H9 (cell line): ENCODE results near the gene PRR35. TPM values are rescaled to one million over a fixed set of nuclear protein-coding genes. Genes with fewer than 3 reads are reported as not detected.
A peak's percentile ranks its signal among the peaks of the same experiment; 100 is the strongest.

Source experiments
- DNase-seq: peaks from one replicate; pipeline ENCODE4 v3.0.0-alpha.2; 2017
- H2AFZ ChIP-seq: one replicate; pipeline ENCODE4 v1.6.1; 2013; ENCODE audit warnings: mild to moderate bottlenecking, low read length, control low read depth, moderate library complexity
- H2AK5ac ChIP-seq: 2 replicates; pipeline ENCODE4 v1.6.1; 2013; ENCODE audit warnings: low read length, control low read depth, mixed read lengths; ENCODE audit not compliant: insufficient read length
- H2BK120ac ChIP-seq: one replicate; pipeline ENCODE4 v1.6.1; 2013; ENCODE audit warnings: low read depth, mild to moderate bottlenecking, low read length, control low read depth, inconsistent platforms; ENCODE audit not compliant: poor library complexity, severe bottlenecking
- H2BK12ac ChIP-seq: 2 replicates; pipeline ENCODE4 v1.6.1; 2013; ENCODE audit warnings: low read length, control low read depth, mixed read lengths, low read depth; ENCODE audit not compliant: insufficient read length
- H2BK15ac ChIP-seq: 2 replicates; pipeline ENCODE4 v1.6.1; 2013; ENCODE audit warnings: low read depth, low read length, control low read depth
- H2BK20ac ChIP-seq: one replicate; pipeline ENCODE4 v1.6.1; 2013; ENCODE audit warnings: low read depth, mild to moderate bottlenecking, low read length, control low read depth, inconsistent platforms; ENCODE audit not compliant: poor library complexity, severe bottlenecking
- H2BK5ac ChIP-seq: 2 replicates; pipeline ENCODE4 v1.6.1; 2013; ENCODE audit warnings: low read length, control low read depth, mixed read lengths; ENCODE audit not compliant: insufficient read length
- H3K14ac ChIP-seq: 2 replicates; pipeline ENCODE4 v1.6.1; 2013; ENCODE audit warnings: low read length, control low read depth; ENCODE audit not compliant: insufficient read depth
- H3K18ac ChIP-seq: 2 replicates; pipeline ENCODE4 v1.6.1; 2013; ENCODE audit warnings: low read depth, mild to moderate bottlenecking, mixed read lengths, low read length, control low read depth; ENCODE audit not compliant: insufficient read length
- H3K23ac ChIP-seq: 2 replicates; pipeline ENCODE4 v1.6.1; 2013; ENCODE audit warnings: low read length, control low read depth, mixed read lengths, low read depth; ENCODE audit not compliant: insufficient read length
- H3K23me2 ChIP-seq: 2 replicates; pipeline ENCODE4 v1.6.1; 2013; ENCODE audit warnings: low read depth, mild to moderate bottlenecking, mixed read lengths, low read length, control low read depth; ENCODE audit not compliant: insufficient read length, poor library complexity, severe bottlenecking
- H3K27ac ChIP-seq: 2 replicates; pipeline ENCODE4 v1.5.1; 2013; ENCODE audit warnings: low read length, control low read depth, mixed read lengths, low read depth; ENCODE audit not compliant: insufficient read length
- H3K27me3 ChIP-seq: 2 replicates; pipeline ENCODE4 v1.6.1; 2013; ENCODE audit warnings: low read length, control low read depth, inconsistent platforms; ENCODE audit not compliant: insufficient read depth
- H3K4ac ChIP-seq: 2 replicates; pipeline ENCODE4 v1.6.1; 2013; ENCODE audit warnings: low read depth, mild to moderate bottlenecking, control low read depth, inconsistent platforms, low read length, moderate library complexity
- H3K4me1 ChIP-seq: 2 replicates; pipeline ENCODE4 v1.6.1; 2013; ENCODE audit warnings: low read length, control low read depth, inconsistent platforms; ENCODE audit not compliant: insufficient read depth
- H3K4me2 ChIP-seq: 2 replicates; pipeline ENCODE4 v1.6.1; 2013; ENCODE audit warnings: low read length, control low read depth, mixed read lengths; ENCODE audit not compliant: insufficient read length, insufficient read depth
- H3K56ac ChIP-seq: 2 replicates; pipeline ENCODE4 v1.6.1; 2013; ENCODE audit warnings: low read depth, mild to moderate bottlenecking, mixed read lengths, low read length, control low read depth; ENCODE audit not compliant: insufficient read length
- H3K79me1 ChIP-seq: 2 replicates; pipeline ENCODE4 v1.6.1; 2013; ENCODE audit warnings: low read depth, mild to moderate bottlenecking, moderate library complexity, low read length, control low read depth, inconsistent platforms; ENCODE audit not compliant: insufficient read depth, poor library complexity, severe bottlenecking
- H3K79me2 ChIP-seq: 2 replicates; pipeline ENCODE4 v1.6.1; 2013; ENCODE audit warnings: low read length, control low read depth, inconsistent platforms; ENCODE audit not compliant: insufficient read depth
- H3K9ac ChIP-seq: 2 replicates; pipeline ENCODE4 v1.6.1; 2013; ENCODE audit warnings: low read length, control low read depth, mixed read lengths; ENCODE audit not compliant: insufficient read length; ENCODE audit errors: extremely low read depth
- H3K9me3 ChIP-seq: one replicate; pipeline ENCODE4 v1.6.1; 2013; ENCODE audit warnings: low read depth, low read length, inconsistent platforms; ENCODE audit not compliant: control insufficient read depth
- H3T11ph ChIP-seq: one replicate; pipeline ENCODE4 v1.6.1; 2013; ENCODE audit warnings: mild to moderate bottlenecking, low read length, control low read depth, inconsistent platforms
- H4K20me1 ChIP-seq: one replicate; pipeline ENCODE4 v1.6.1; 2013; ENCODE audit not compliant: control insufficient read depth, insufficient read length, insufficient read depth
- H4K5ac ChIP-seq: 2 replicates; pipeline ENCODE4 v1.6.1; 2013; ENCODE audit warnings: low read depth, mild to moderate bottlenecking, mixed read lengths, low read length, control low read depth; ENCODE audit not compliant: insufficient read length
- H4K8ac ChIP-seq: replicated peaks from 2 replicates; pipeline ENCODE4 v1.6.1; 2013; ENCODE audit warnings: low read length, control low read depth, mixed read lengths, low read depth; ENCODE audit not compliant: insufficient read length
- H4K91ac ChIP-seq: 2 replicates; pipeline ENCODE4 v1.6.1; 2013; ENCODE audit warnings: low read depth, mild to moderate bottlenecking, moderate library complexity, mixed read lengths, low read length, control low read depth; ENCODE audit not compliant: insufficient read length
- H3K27ac Mint-ChIP-seq, 3 experiments: 2 replicates in 2 of 3; 3 replicates in 1 of 3; pipeline ENCODE4 v1.8.0; 2020 to 2021; ENCODE audit warnings: mixed read lengths in 3 of 3, mild to moderate bottlenecking in 1 of 3, moderate library complexity in 1 of 3
- H3K27me3 Mint-ChIP-seq: 2 replicates; pipeline ENCODE4 v1.8.0; 2021; ENCODE audit warnings: low read depth, mild to moderate bottlenecking, moderate library complexity, mixed read lengths
- H3K36me3 Mint-ChIP-seq, 3 experiments: 2 replicates in 2 of 3; 3 replicates in 1 of 3; pipeline ENCODE4 v1.8.0; 2020 to 2021; ENCODE audit warnings: low read depth in 3 of 3, mixed read lengths in 3 of 3; ENCODE audit not compliant: insufficient read depth in 1 of 3
- H3K4me1 Mint-ChIP-seq, 2 experiments: 2 replicates each; pipeline ENCODE4 v1.8.0; 2020; ENCODE audit warnings: mixed read lengths in 2 of 2
- H3K4me3 Mint-ChIP-seq, 2 experiments: 2 replicates in 1 of 2; 3 replicates in 1 of 2; pipeline ENCODE4 v1.8.0; 2020 to 2021; ENCODE audit warnings: mild to moderate bottlenecking in 2 of 2, mixed read lengths in 2 of 2, moderate library complexity in 1 of 2
- H3K9me3 Mint-ChIP-seq, 2 experiments: 2 replicates in 1 of 2; 3 replicates in 1 of 2; pipeline ENCODE4 v1.8.0; 2020; ENCODE audit warnings: mild to moderate bottlenecking in 2 of 2, mixed read lengths in 2 of 2, moderate library complexity in 1 of 2
- CTCF ChIP-seq: fragments of 200-600 bp; sonication (generic); conservative IDR thresholded peaks from 3 replicates; pipeline ENCODE4 v1.8.0; 2021; ENCODE audit warnings: antibody characterized with exemption, mild to moderate bottlenecking
- WGBS: extraction: QIAGEN DNeasy Blood & Tissue Kit; methylation state at CpG from one replicate; pipeline ENCODE4 v1.1.7; 2013; ENCODE audit warnings: missing lambda C conversion rate, low lambda C conversion rate, mixed read lengths; ENCODE audit not compliant: insufficient read length; ENCODE audit errors: extremely low coverage; 5-methylcytosine and 5-hydroxymethylcytosine counted together
- total RNA-seq: library from RNA; stranded (reverse); gene quantifications from 2 replicates; pipeline ENCODE4 v1.2.1, GENCODE V29; 2021

Gene PRR35
- total RNA-seq, 1 experiment from 2014 or later, result 0.33 TPM

- H3K27me3 Mint-ChIP-seq, result no peaks in the 10 kb centered on the region
- H3T11ph ChIP-seq, result no peak overlapping the region
- WGBS, result no CpG with 5 or more reads among the region's 60 CpGs
- H4K20me1 ChIP-seq, result no peaks in the 10 kb centered on the region
- peaks cover 0 to 9% (median 2%) of the 10 kb centered on the region in 3 experiments; a peak in 3 of 7 replicates for H3K36me3 Mint-ChIP-seq
- no peak overlapping the region for H3K27ac ChIP-seq
- no peaks in the 10 kb centered on the region for H3K9me3 ChIP-seq
- H3K4me3 Mint-ChIP-seq, result no peak overlapping the region
- H4K5ac ChIP-seq, result no peak overlapping the region
- H2BK20ac ChIP-seq, result no peak overlapping the region
- H3K56ac ChIP-seq, result no peak overlapping the region
- no peaks in the 10 kb centered on the region for H3K23me2 ChIP-seq
- no peak overlapping the region for H2BK12ac ChIP-seq
- no peak overlapping the region for H3K9ac ChIP-seq
- H4K8ac ChIP-seq, result no peak overlapping the region
- peak; percentile 70 for TF ChIP-seq CTCF
- no peaks in the 10 kb centered on the region for H3K79me2 ChIP-seq
- H3K18ac ChIP-seq, result no peak overlapping the region
- H3K79me1 ChIP-seq, result peaks cover 4% of the 10 kb centered on the region
- no peak overlapping the region for H3K14ac ChIP-seq
- no peaks in the 10 kb centered on the region for H3K9me3 Mint-ChIP-seq
- no peaks in the 10 kb centered on the region for H3K4me1 Mint-ChIP-seq
- H3K4ac ChIP-seq, result no peak overlapping the region
- no peak overlapping the region for H2BK15ac ChIP-seq
- no peak overlapping the region for H2AK5ac ChIP-seq
- no peak overlapping the region for H2BK120ac ChIP-seq
- H3K4me2 ChIP-seq, result no peak overlapping the region
- H2BK5ac ChIP-seq, result no peak overlapping the region
- no peaks in the 10 kb centered on the region for H3K4me1 ChIP-seq
- no peak overlapping the region for H3K27ac Mint-ChIP-seq
- no peaks in the 10 kb centered on the region for H3K27me3 ChIP-seq
- H2AFZ ChIP-seq, result no peak overlapping the region
- peak; percentile 85 for DNase-seq
- H4K91ac ChIP-seq, result no peak overlapping the region
- no peak overlapping the region for H3K23ac ChIP-seq
Observed at GRCh38 chr16:546909-547770, 13.1 kb upstream of the PRR35 start.
